Cardiac fibroblast (primary cell): Measurements from ENCODE around the gene PCCA.

Experiments
- DNase-seq, 2 donors: peaks; one replicate each; pipeline versions ENCODE4 v3.0.0 to v3.0.0-alpha.2; 2010; ENCODE audit warnings: low read depth in 2 of 2
- H3K4me3 ChIP-seq, 2 donors: replicated peaks in 1 of 2; 1 replicate in 1 of 2; 2 replicates in 1 of 2; pipeline ENCODE4 v1.5.1; 2011; ENCODE audit warnings: low read depth in 2 of 2, low read length in 2 of 2, mild to moderate bottlenecking in 2 of 2, moderate library complexity in 1 of 2
- CTCF ChIP-seq: IDR thresholded peaks from one replicate; pipeline ENCODE4 v1.5.1; 2011; ENCODE audit warnings: low read depth, mild to moderate bottlenecking, low read length, inconsistent platforms

PCCA gene

GRCh38 chr13:100529666-100530377 is 440.9 kb downstream of the PCCA start:
- TF ChIP-seq CTCF = no peak
- DNase-seq = no peak

GRCh38 chr13:100530671-100531213 is 441.8 kb downstream of the PCCA start:
- peak in 1 of 2 donors; percentile 6 for DNase-seq
- no peak for TF ChIP-seq CTCF
- no peak overlapping the region for H3K4me3 ChIP-seq

More at GRCh38 chr13:100529666-100530377, 440.9 kb downstream of the PCCA start:
- no peak overlapping the region for H3K4me3 ChIP-seq

GRCh38 chr13:100532090-100532766 is 443.3 kb downstream of the PCCA start:
- DNase-seq = no peak
- no peak overlapping the region for H3K4me3 ChIP-seq
- TF ChIP-seq CTCF = no peak

GRCh38 chr13:100532836-100533435 is 444.0 kb downstream of the PCCA start:
- DNase-seq = no peak
- no peak for TF ChIP-seq CTCF
- H3K4me3 ChIP-seq = no peak overlapping the region

- DNase-seq = no peak
- no peak for TF ChIP-seq CTCF
- no peak overlapping the region for H3K4me3 ChIP-seq
Observed at GRCh38 chr13:100533588-100534041, 444.7 kb downstream of the PCCA start.

- TF ChIP-seq CTCF = no peak
- no peak for DNase-seq
- no peak overlapping the region for H3K4me3 ChIP-seq
Observed at GRCh38 chr13:100534147-100534843, 445.4 kb downstream of the PCCA start.
